OCI-LY7 (cell line): ENCODE measurements around the gene SMYD4.

Experiments
- EZH2phosphoT487 ChIP-seq: fragments of 200-600 bp; sonication (generic); IDR thresholded peaks from 2 replicates; pipeline ENCODE4 v1.6.1; 2018; ENCODE audit warnings: low read depth, borderline replicate concordance, mild to moderate bottlenecking, mixed run types, antibody characterized with exemption, low read length, moderate library complexity, mixed read lengths
- TF ChIP-seq, protein P1 (sequence below): fragments of 200-600 bp; sonication (generic); conservative IDR thresholded peaks from 2 replicates; pipeline ENCODE4 v1.5.1; 2014; ENCODE audit warnings: mild to moderate bottlenecking, antibody characterized with exemption, low read length, moderate library complexity, mixed read lengths

DNA sequence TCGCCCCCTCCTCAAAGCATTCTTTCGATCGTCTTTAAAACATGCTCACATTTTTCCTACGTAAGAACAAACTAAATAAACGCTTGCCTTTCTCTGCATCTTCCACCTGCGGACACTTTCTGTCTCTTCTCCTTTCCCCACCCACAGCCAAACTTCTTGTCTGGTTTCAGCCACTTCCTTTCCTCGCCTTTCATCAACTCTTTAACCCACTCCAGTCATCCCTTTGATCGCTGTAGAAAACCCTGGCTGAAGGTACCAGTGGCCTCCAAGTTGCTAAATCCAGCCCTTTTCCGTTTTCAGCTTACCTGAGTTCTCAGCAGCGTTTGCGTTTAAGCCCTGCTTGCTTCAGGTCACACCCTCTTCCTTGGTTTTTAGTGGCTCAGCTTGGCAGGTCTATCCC, 586 bp upstream of the SMYD4 start:
- TF ChIP-seq, protein P1, sequence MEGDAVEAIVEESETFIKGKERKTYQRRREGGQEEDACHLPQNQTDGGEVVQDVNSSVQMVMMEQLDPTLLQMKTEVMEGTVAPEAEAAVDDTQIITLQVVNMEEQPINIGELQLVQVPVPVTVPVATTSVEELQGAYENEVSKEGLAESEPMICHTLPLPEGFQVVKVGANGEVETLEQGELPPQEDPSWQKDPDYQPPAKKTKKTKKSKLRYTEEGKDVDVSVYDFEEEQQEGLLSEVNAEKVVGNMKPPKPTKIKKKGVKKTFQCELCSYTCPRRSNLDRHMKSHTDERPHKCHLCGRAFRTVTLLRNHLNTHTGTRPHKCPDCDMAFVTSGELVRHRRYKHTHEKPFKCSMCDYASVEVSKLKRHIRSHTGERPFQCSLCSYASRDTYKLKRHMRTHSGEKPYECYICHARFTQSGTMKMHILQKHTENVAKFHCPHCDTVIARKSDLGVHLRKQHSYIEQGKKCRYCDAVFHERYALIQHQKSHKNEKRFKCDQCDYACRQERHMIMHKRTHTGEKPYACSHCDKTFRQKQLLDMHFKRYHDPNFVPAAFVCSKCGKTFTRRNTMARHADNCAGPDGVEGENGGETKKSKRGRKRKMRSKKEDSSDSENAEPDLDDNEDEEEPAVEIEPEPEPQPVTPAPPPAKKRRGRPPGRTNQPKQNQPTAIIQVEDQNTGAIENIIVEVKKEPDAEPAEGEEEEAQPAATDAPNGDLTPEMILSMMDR: no peak
- no peak for TF ChIP-seq EZH2phosphoT487
